Duodenal mucosa (tissue), 2 donors: Measurements from ENCODE around the gene SPIN1.

ENCODE experiments used
- H3K27ac ChIP-seq: one replicate; pipeline ENCODE4 v1.7.0; 2013; ENCODE audit warnings: low read depth, low read length
- H3K27me3 ChIP-seq, 2 donors: one replicate each; pipeline ENCODE4 v1.7.0; 2013; ENCODE audit warnings: low read length in 2 of 2, control low read depth in 1 of 2; ENCODE audit not compliant: insufficient read depth in 2 of 2, control insufficient read depth in 1 of 2
- H3K36me3 ChIP-seq, 2 donors: one replicate each; pipeline ENCODE4 v1.7.0; 2013; ENCODE audit warnings: low read length in 2 of 2, control low read depth in 1 of 2; ENCODE audit not compliant: insufficient read depth in 2 of 2, control insufficient read depth in 1 of 2
- H3K4me1 ChIP-seq, 2 donors: one replicate each; pipeline ENCODE4 v1.7.0; 2013; ENCODE audit warnings: low read length in 2 of 2, control low read depth in 1 of 2; ENCODE audit not compliant: insufficient read depth in 2 of 2, control insufficient read depth in 1 of 2
- H3K4me3 ChIP-seq, 2 donors: one replicate each; pipeline ENCODE4 v1.7.0; 2013; ENCODE audit warnings: low read length in 2 of 2, low read depth in 1 of 2
- H3K9ac ChIP-seq, 2 donors: one replicate each; pipeline ENCODE4 v1.7.0; 2013; ENCODE audit warnings: low read length in 2 of 2, low read depth in 1 of 2
- H3K9me3 ChIP-seq, 2 donors: one replicate each; pipeline ENCODE4 v1.7.0; 2013; ENCODE audit warnings: low read length in 2 of 2, control low read depth in 1 of 2; ENCODE audit not compliant: control insufficient read depth in 1 of 2

Gene SPIN1

GRCh38 chr9:88446728-88447127 is 58.5 kb downstream of the SPIN1 start:
- Histone ChIP-seq H3K36me3 (peaks cover 5 to 23% of the 10 kb centered on the region in 2 donors), H3K9ac (no peak overlapping the region), H3K4me1 (no peaks in the 10 kb centered on the region), H3K27me3 (no peaks in the 10 kb centered on the region), H3K9me3 (no peaks in the 10 kb centered on the region), H3K4me3 (no peak overlapping the region), H3K27ac (no peak overlapping the region)

GRCh38 chr9:88447431-88447830 is 59.2 kb downstream of the SPIN1 start:
- Histone ChIP-seq H3K27me3 (no peaks in the 10 kb centered on the region), H3K36me3 (peaks cover 5 to 28% of the 10 kb centered on the region in 2 donors), H3K9me3 (no peaks in the 10 kb centered on the region), H3K4me3 (no peak overlapping the region), H3K27ac (no peak overlapping the region), H3K9ac (no peak overlapping the region), H3K4me1 (no peaks in the 10 kb centered on the region)

- H3K36me3 ChIP-seq = peaks cover 8 to 31% of the 10 kb centered on the region in 2 donors
- no peaks in the 10 kb centered on the region for H3K9me3 ChIP-seq
- H3K4me3 ChIP-seq = no peak overlapping the region
- H3K27ac ChIP-seq = no peak overlapping the region
- no peaks in the 10 kb centered on the region for H3K4me1 ChIP-seq
- H3K27me3 ChIP-seq = no peaks in the 10 kb centered on the region
- H3K9ac ChIP-seq = no peak overlapping the region
These were observed 62.9 kb downstream of the SPIN1 start for GRCh38 chr9:88451160-88451559.

DNA sequence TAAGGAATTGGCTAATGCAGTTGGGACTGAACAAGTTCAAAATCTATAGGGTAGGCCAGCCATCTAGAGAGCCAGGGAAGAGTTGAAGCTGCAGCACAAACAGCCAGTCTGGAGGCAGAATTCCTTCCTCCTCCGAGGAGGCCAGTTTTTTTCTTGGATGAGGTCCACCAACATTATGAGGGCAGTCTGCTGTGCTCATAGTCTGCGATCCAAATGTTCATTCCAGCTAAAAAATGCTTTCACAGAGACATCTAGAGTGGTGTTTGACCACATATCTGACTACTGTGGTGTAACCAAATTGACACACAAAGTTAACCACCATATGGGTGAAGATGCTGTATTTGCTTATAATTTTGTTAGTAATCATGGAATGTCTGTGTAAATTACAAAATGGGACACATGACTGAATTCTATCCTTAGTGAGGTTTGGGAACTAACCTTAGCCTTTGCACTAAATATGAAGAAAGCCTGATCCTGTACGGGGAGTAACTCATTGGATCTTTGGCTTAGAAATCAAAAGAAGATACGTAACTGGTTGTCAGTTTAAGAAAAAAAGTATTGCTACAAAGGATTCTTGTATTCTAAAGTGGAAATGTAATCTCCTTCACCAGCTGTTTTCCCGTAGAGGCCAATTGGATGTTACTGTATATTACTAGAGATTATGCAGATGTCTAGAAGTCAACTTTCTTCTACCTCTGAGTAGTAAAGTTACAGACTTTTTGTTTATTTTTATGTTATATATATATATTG is 70.6 kb downstream of the SPIN1 start:
- H3K27ac ChIP-seq = no peak overlapping the region
- no peak overlapping the region for H3K4me3 ChIP-seq
- no peaks in the 10 kb centered on the region for H3K27me3 ChIP-seq
- H3K9ac ChIP-seq = no peak overlapping the region
- peaks cover 0 to 14% of the 10 kb centered on the region in 2 donors for H3K36me3 ChIP-seq
- H3K9me3 ChIP-seq = no peaks in the 10 kb centered on the region
- H3K4me1 ChIP-seq = no peaks in the 10 kb centered on the region

DNA sequence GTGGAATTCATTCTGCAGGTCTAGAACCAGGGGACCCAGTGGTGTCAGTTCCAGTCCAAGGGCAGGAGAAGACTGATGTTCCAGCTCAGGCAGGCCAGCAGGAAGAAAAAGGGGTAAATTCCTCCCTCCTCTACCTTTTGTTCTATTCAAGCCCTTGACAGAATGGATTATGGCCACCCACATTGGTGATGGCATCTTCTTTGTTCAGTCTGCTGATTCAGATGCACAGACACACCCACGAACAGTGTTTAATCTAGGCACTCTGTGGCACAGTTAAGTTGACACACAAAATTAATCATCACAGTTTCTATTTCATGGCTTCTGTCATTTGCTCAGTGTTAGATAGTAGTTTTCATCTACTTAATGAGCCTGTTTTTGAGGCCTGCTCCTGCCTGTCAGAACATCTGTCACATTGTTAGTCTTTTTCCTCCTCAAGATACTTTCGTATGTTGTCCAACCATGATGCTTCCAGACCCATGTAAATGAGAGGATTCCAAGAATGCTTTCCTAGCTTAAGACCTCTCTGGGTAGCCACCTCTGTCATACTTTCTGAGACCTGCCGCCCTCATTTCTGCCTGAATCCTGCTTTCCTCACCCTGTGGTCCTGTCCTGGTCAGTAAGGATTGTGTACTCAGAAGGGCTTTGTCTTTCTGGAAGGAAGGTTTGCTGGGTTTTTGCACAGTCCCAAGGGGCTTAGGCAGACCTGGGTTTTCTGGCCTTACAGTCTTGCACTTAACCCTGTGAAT is 72.5 kb downstream of the SPIN1 start:
- Histone ChIP-seq H3K27ac (no peak overlapping the region), H3K27me3 (no peaks in the 10 kb centered on the region), H3K9ac (no peak overlapping the region), H3K4me3 (no peak overlapping the region), H3K36me3 (peaks cover 0 to 14% of the 10 kb centered on the region in 2 donors), H3K4me1 (no peaks in the 10 kb centered on the region), H3K9me3 (no peaks in the 10 kb centered on the region)

- Histone ChIP-seq H3K27me3 (no peaks in the 10 kb centered on the region), H3K4me1 (no peaks in the 10 kb centered on the region), H3K27ac (no peak overlapping the region), H3K9me3 (no peaks in the 10 kb centered on the region), H3K9ac (no peak overlapping the region), H3K36me3 (peaks cover 0 to 14% of the 10 kb centered on the region in 2 donors), H3K4me3 (no peak overlapping the region)
These were observed 73.9 kb downstream of the SPIN1 start for GRCh38 chr9:88462191-88462590.

DNA sequence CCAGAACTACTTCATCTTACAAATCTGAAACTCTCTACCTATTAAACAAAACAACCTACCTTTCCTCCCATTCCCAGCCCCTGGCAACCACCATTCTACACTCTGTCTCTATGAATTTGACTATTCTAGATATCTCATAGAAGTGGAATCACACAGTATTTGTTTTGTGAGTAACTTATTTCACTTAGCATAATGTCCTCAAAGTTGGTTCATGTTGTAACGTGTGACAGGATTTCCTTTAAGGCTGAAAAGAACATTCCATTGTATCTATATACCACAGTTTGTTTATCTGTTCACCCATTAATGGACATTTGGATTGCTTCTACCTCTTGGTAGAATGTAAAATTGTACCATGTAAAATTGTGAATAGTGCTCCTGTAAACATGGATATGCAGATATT is 76.6 kb downstream of the SPIN1 start:
- Histone ChIP-seq H3K27me3 (no peaks in the 10 kb centered on the region), H3K4me3 (no peak overlapping the region), H3K9ac (no peak overlapping the region), H3K27ac (no peak overlapping the region), H3K9me3 (no peaks in the 10 kb centered on the region), H3K4me1 (no peaks in the 10 kb centered on the region), H3K36me3 (peaks cover 11 to 26% of the 10 kb centered on the region in 2 donors)

DNA sequence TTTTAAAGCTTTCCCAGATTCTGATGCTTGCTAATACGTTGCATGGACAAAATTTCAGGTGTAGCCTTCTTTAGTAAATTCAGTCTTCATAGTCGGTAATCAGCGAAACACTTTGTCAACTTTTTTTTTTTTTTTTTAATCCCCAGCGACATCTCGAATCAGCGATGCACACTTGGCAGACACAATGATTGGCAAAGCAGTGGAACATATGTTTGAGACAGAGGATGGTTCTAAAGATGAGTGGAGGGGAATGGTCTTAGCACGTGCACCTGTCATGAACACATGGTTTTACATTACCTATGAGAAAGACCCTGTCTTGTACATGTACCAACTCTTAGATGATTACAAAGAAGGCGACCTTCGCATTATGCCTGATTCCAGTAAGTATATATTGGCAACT is 80.0 kb downstream of the SPIN1 start:
- Histone ChIP-seq H3K4me1 (no peaks in the 10 kb centered on the region), H3K36me3 (peaks cover 11 to 12% of the 10 kb centered on the region in 2 donors), H3K4me3 (no peak overlapping the region), H3K9ac (no peak overlapping the region), H3K27ac (no peak overlapping the region), H3K27me3 (no peaks in the 10 kb centered on the region), H3K9me3 (no peaks in the 10 kb centered on the region)

DNA sequence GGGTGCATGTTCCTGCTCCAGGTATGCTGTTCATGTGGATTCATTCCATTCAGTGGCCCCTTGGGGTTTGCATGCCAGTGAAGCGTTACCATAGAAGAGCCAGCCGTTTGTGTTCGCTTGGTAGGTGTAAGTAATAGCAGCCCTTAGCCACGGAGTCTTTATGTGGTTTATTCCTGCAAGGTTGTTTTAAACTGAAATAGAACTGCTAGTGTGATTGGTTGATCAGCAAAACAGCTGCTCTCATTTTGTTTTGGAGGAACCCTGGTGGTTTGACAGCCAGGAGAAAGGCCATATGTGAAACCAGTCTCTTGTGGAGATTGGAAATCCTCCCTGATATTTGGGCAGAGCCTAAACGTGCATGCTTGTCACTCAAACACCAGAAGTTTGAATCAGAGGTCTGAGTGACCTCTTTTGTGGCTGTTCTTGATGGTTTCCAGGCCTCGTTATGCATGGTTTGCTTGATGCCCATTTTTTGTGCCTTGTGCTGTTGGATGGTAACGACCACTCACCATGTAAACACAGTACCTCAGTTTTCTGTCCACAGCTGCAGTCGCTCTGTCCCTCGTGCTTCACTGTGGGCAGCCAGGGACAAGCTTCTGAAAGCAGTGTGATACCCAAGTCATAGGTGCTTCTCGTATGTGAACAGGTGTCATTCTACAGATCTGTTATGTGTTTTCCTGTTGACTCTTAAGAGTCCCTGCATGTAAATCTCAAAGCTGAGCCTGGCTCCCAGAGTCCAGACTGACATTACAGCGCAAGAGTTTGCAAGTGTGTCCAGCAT is 88.4 kb downstream of the SPIN1 start:
- H3K4me3 ChIP-seq = no peak overlapping the region
- H3K9me3 ChIP-seq = no peaks in the 10 kb centered on the region
- H3K9ac ChIP-seq = no peak overlapping the region
- peaks cover 0 to 22% of the 10 kb centered on the region in 2 donors for H3K36me3 ChIP-seq
- no peaks in the 10 kb centered on the region for H3K4me1 ChIP-seq
- no peaks in the 10 kb centered on the region for H3K27me3 ChIP-seq
- H3K27ac ChIP-seq = no peak overlapping the region

DNA sequence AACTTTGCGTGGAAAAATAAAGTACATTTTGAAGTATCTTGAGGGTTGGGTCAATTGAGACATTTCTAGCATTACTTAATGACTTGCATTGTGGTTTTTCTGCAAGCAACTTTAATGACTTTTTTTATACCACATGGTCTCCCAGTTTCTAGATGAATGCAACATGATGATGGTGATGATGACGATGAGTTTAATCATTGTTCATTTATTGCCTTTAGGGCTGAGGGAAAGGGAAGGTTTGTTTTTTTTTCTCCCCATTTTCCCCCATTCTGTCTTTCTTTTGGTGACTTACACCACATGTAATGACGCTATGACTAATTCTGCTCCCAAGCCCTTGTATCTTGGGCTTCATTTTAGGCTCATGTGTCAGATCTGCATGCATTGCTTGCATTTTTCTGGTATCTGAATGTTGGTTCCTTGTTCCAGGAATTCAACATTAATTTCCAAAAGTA is 89.1 kb downstream of the SPIN1 start:
- Histone ChIP-seq H3K4me1 (no peaks in the 10 kb centered on the region), H3K9ac (no peak overlapping the region), H3K4me3 (no peak overlapping the region)

More for the DNA sequence above, 89.1 kb downstream of the SPIN1 start:
- Histone ChIP-seq H3K9me3 (no peaks in the 10 kb centered on the region), H3K27me3 (no peaks in the 10 kb centered on the region), H3K27ac (no peak overlapping the region), H3K36me3 (peaks cover 0 to 22% of the 10 kb centered on the region in 2 donors)
